ENCODE measurements around the gene F11.

The F11 gene

DNA sequence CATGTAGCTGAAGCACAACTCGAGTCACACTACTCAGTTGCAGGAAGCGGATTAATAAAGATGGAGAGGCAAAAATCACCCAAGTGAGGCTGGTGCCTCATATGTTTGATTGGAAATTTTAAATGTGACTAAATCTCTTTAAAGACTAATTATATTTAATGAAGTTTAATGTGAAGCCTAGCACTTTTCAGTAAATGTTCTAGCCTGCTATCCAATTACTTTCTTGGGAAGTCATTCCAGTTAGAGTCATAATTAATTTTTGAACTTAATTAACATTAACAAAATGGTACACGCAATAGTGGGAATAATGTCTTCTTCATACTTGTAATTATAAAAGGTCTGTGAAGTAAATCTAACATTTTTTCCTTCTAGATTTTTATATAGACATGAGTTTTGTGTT lies 20.6 kb downstream of the F11 start:
- TF ChIP-seq, protein P1, sequence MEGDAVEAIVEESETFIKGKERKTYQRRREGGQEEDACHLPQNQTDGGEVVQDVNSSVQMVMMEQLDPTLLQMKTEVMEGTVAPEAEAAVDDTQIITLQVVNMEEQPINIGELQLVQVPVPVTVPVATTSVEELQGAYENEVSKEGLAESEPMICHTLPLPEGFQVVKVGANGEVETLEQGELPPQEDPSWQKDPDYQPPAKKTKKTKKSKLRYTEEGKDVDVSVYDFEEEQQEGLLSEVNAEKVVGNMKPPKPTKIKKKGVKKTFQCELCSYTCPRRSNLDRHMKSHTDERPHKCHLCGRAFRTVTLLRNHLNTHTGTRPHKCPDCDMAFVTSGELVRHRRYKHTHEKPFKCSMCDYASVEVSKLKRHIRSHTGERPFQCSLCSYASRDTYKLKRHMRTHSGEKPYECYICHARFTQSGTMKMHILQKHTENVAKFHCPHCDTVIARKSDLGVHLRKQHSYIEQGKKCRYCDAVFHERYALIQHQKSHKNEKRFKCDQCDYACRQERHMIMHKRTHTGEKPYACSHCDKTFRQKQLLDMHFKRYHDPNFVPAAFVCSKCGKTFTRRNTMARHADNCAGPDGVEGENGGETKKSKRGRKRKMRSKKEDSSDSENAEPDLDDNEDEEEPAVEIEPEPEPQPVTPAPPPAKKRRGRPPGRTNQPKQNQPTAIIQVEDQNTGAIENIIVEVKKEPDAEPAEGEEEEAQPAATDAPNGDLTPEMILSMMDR (IDR thresholded peaks at IDR 0.05; ENCODE audit: low read length, missing control alignments): no peak
- no peak for DNase-seq (ENCODE audit: low read depth)
- H3K4me3 ChIP-seq (replicated peaks; ENCODE audit: low read depth, low read length): no peak overlapping the region

DNA sequence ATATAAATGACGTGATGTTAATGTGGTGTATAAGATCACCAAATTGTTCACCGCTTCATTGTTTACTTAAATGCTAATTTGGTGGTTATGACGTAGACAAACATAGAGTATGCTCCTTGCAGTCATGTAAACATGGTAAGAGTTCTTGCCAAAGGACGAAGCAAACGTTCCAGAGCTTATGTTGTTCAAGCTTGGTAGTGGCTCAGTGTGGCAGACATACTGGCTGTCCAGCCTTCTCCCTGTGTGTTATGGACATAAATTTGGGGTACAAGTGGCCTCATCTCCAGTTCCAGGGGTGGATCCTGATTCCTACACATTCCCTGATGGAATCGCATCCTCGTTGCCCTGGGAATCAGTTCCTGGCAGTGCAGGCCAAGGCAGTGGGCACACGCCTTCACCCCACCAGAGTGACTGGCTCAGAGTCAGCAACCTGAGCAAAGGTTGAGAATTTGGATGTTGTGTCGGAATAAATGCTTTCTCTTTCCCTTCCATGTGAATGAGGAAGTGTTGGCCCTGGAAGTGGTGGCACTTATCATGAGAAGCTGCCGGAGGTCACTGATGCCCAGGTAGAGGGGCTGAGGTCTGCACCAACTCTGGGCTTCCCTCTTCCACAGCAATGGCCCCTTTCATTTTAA lies 25.4 kb downstream of the F11 start:
- H3K4me3 ChIP-seq (replicated peaks; ENCODE audit: low read depth, low read length): no peak overlapping the region
- DNase-seq (ENCODE audit: low read depth): no peak
- TF ChIP-seq, protein P1 (IDR thresholded peaks at IDR 0.05; ENCODE audit: low read length, missing control alignments): no peak

DNA sequence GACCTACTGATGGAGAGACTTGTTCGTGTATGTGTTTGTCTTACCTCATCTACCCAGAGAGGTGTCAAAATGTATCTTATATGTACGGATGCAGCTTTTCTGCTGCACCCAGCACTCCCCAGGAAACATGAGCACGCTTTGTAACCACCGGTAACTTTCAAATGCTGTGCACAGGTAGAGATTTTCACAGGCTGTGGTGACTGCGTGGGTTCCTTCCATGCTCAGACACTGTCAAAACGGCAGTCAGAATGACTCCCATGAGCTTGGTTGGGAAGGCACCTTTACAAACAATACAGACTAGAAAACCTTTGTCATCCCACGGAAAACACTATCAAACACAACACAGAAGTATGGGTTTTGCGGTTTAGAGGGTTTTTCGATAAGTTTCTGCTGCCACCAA lies 28.2 kb downstream of the F11 start:
- TF ChIP-seq, protein P1 (IDR thresholded peaks at IDR 0.05; ENCODE audit: low read length, missing control alignments): no peak
- DNase-seq (ENCODE audit: low read depth): no peak
- H3K4me3 ChIP-seq (replicated peaks; ENCODE audit: low read depth, low read length): no peak overlapping the region

DNA sequence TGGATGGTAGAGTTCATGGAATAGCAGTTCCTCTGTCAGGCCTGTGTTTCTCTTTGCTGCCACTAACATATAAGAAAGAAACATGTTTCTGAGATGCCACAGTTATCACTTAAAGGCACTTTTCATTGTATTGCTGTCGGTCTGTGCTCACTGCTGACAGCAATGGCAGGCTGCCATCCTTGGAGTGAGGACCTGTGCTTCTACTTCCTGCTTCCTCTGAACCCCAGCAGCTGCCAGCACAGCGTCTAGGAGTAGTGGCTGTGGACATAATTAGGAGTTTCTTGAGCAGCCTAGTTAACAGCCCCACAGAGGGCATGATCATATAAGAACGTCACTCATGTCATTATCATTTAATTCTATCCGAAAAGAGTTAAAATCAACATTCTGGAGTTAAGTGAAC lies 30.5 kb downstream of the F11 start:
- DNase-seq (ENCODE audit: low read depth): peak; percentile 10
- TF ChIP-seq, protein P1 (IDR thresholded peaks at IDR 0.05; ENCODE audit: low read length, missing control alignments): no peak
- H3K4me3 ChIP-seq (replicated peaks; ENCODE audit: low read depth, low read length): no peak overlapping the region

DNA sequence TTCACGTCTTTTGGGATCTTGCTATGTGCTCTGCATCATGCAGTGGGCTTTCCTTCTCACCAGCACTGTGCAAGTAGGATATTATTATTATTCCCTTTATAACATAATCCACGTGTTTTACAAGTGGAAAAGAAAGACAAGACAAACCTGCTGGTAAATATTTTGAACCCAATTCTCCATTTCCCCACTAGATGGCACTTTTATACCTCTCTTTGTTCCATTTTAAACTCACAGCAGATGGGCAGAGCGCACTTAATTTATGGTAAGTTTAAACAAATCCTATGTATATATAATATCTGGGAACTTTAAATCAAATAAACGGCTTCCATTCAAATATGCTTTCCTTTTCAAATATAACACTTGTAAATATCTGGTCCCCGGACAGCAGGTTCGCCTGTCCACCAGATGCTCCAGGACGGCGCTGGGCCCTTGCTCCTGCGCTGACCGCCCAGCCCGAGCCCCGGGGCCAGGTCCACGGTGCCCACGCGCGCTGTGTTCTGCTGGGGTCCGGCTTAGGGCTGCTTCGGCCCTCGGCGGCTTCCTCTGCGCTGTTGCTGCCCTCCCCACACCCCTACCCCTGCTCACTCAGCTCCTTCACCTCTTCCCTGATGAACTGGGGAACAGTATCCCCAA lies 31.1 kb downstream of the F11 start:
- no peak overlapping the region for H3K4me3 ChIP-seq (replicated peaks; ENCODE audit: low read depth, low read length)
- TF ChIP-seq, protein P1 (IDR thresholded peaks at IDR 0.05; ENCODE audit: low read length, missing control alignments): peak; percentile 66
- peak; percentile 78 for DNase-seq (ENCODE audit: low read depth)

DNA sequence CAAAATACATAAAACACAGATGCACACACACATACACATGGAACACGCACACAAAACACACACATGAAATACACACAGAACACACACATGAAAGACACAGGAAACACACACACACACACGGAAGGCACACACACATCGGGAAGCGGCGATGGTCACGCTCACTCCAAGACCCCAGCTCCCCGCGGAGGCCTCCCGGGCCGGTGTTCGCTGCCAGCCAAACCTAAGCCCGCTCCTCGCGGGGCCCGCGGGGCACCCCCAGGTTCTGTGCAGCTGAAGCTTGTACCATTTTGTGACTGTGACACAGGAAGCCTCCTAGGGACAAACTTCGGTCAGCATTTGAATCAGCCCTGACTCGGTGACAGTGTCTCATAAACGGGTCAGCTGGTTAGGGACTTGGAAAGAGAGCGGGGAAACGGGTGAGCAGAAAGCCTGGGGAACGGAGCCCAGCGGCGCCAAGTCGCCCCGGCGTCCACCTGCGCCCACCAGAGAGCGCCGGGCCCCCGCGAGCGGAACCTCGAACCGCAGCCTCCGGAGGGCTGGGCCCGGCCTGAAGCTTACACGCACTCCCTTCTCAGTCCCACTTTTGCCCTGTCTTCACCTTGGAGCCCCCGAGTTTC lies 32.1 kb downstream of the F11 start:
- DNase-seq (ENCODE audit: low read depth): no peak
- H3K4me3 ChIP-seq (replicated peaks; ENCODE audit: low read depth, low read length): no peak overlapping the region
- TF ChIP-seq, protein P1 (IDR thresholded peaks at IDR 0.05; ENCODE audit: low read length, missing control alignments): no peak

Measured in fibroblast of pulmonary artery (primary cell).